HG03095 (cell line): Measurements from ENCODE around the gene MICAL2.
"Not testable (repeated sequence)": the region's sequence is repeated elsewhere in the genome, so short reads cannot be mapped to it uniquely, and the experiment has no call there.

Experiments used
- ATAC-seq: cut with Tn5 transposase; IDR thresholded peaks from one replicate; pipeline ENCODE4 v1.9.1; 2021; ENCODE audit warnings: moderate library complexity; ENCODE audit not compliant: unreplicated experiment

MICAL2 gene

GRCh38 chr11:12133547-12134235, 23.3 kb downstream of the MICAL2 start:
- ATAC-seq, result no peak

DNA sequence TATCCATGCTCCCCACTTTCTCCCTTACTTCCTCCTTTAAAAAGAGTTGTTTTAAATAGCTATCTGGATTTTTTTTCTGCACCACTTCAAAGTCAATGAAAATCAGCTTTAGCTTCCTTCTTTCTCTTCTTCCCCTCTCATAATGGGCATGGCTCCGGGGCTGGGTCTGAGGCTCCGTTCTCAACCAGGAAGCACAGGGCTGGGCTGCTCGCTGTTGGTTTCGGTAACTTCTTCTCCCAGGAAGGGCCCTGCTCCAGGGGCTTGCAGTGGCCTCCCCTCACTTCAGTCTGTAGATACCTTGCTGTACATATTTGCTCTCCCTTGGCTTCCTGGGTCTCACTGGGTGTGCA, 23.8 kb downstream of the MICAL2 start:
- no peak for ATAC-seq

GRCh38 chr11:12135185-12135584, 24.8 kb downstream of the MICAL2 start:
- no peak for ATAC-seq

DNA sequence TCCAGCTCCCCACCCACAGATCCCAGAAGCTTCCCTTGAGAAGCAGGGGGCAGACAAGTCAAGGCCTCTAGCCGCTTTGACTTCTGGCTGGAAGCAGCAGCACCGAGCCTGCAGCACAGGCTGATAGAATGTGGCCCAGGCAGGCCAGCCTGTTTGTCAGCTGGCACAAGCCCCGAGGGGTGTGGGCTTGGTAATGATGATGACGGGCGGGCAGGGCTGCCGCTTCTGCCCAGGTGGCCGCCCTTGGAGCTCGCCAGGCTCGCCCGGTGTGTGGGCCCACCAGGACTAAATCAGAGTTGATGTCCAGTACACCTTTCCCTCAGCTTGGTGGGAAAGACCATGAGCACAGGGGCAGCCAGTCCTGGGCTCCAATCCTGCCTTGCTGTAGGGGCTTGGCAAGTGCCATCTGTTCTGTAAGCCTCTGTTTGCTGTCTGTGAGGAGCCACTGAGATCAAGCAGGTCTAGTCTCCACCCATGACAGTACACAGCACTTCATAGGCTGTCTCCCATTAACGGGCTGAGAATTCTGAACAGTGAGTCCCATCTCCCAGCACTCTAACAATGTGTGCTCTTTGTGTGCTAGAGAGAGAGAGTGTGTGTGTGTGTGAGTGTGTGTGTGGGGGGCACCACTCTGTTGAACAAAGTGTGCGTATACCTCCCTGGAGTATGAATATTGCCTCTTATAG, 26.8 kb downstream of the MICAL2 start:
- no peak for ATAC-seq

- ATAC-seq, result no peak
Observed at GRCh38 chr11:12137938-12138731, 27.7 kb downstream of the MICAL2 start.

- ATAC-seq, result no peak
Observed at GRCh38 chr11:12139144-12139881, 28.9 kb downstream of the MICAL2 start.

DNA sequence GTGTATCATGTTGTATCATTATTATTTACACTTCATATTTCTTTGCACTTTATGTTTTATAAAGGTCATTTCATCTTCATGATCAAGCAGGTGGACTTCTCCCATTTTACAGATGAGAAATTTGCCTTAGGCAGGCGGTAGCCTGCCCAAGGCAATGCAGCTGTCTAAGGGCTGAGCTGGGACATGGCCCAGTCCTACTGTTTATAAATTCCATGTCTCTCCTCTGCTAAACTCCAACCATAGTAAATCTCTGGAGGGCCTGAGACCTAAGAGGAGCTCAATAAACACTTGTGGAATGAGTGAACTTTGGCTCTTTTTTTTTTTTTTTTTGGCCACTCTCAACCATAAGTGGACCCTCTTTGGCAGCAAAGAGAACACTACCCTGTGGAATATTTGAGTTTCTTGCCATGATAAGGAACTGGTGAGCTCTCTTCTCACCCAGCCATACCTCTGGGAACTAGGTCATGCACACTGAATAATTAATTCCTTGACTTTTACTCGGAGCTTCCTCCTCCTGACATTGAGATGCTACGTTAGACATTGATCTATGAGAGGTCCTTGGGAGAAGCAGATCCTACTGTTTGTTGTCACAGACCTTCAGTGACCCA, 29.9 kb downstream of the MICAL2 start:
- ATAC-seq, result no peak

GRCh38 chr11:12141283-12141682, 30.9 kb downstream of the MICAL2 start:
- ATAC-seq, result no peak

DNA sequence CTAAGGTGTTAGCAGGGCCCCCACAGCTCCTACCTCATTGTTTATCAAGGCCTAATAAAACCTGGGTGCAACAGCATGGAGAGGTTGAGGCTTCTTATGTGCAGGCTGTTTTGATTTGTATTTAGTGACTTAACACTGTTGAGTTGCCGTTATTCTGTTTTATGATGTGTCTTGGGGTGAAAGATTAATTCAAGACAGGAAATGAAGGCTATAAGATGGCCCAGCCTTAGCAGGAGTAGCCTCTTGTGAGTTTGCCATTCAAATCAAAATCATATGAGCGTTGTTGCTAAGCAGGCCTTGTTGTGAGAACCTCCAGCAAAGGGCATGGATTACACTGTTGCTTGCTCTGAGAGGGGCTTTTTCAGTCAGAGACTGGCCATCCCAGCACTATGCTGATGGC, 31.8 kb downstream of the MICAL2 start:
- no peak for ATAC-seq

DNA sequence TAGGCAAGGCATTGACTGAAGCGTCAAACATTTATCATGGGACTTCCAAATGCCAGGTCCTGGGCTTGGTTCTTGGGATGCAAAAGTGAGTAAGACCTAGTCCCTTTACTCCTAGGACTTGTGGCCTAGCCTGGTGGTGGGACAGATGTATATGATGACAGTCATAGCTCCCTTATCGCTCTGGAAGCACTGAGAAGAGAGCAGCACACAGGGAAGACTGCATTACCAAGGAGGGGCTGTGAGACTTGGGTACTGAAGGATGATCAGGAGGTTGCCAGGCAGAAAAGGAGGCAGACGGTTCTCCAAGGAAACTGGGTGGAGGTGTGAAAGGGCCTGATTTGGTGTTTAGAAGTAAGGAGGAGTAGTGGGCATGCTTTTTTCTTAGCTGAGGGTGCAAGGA, 32.5 kb downstream of the MICAL2 start:
- ATAC-seq, result no peak

GRCh38 chr11:12143461-12144258, 33.3 kb downstream of the MICAL2 start:
- no peak for ATAC-seq

GRCh38 chr11:12144330-12145174, 34.2 kb downstream of the MICAL2 start:
- ATAC-seq, result no peak

GRCh38 chr11:12146678-12147077, 36.3 kb downstream of the MICAL2 start:
- not testable (repeated sequence) for ATAC-seq

- ATAC-seq, result no peak
Observed at GRCh38 chr11:12147827-12148226, 37.4 kb downstream of the MICAL2 start.

DNA sequence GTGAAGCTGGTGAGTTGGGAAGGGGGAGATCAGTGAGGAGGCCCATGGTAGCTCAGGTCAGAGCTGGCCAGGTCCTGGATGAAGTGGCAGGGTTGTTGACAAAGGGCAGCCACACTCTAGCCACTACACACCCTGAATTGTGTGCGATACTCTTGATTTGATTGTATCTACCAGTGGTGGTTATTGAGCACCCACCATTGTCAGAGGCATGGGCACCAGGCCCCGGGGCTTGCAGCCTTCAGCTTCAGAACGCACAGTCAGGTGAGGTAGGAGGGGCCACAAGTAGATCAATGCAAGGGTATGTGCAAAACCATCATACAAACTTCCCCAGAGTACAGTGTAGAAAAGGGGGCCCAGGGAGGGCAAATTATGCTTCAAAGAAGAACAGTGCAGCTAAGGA, 38.1 kb downstream of the MICAL2 start:
- no peak for ATAC-seq

DNA sequence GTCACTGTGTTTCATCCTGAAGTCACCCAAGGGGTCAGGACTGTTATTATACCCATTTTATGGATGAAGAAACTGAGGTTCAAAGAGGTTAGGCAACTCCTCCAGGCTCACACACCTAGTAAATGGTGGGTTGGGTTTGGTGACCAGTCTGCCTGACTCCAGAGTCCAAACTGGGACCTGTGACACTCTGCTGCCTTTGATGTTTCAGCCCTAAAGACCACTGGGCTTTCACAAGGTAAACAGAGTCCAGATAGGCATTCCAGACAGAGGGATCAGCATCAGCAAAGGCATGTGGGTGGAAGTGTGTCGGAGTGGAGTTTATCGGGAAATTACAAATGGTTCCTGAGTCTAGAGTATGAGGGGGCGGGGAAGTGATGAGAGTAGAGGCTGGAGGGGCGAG, 38.5 kb downstream of the MICAL2 start:
- ATAC-seq, result no peak

GRCh38 chr11:12149672-12150225, 39.4 kb downstream of the MICAL2 start:
- ATAC-seq, result no peak

DNA sequence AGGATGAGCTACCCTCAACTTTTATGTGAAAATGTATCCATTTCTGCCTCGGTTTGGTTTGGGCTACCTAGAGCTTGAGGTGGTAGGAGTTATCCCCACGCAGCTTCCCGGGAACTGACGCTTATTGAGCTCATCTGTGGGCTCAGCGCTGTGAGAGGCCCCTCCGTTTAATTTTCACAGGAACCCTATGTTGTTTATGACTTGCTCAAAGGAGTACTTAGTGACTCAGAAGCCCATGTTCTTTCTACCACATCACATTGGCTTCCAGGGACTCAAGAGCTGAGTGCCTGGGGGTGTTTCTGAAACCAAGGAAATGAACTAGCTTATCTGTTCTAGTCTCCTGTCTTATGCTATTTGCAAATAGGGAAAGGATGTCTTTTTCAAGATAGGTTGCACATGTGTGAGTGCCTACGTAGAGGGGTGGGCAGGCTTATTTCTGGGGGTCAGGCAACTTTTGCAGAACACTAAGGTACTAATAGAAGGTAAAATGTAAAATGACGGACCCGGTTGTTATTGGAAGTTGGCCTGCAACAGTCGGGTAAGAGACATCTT, 40.5 kb downstream of the MICAL2 start:
- no peak for ATAC-seq

DNA sequence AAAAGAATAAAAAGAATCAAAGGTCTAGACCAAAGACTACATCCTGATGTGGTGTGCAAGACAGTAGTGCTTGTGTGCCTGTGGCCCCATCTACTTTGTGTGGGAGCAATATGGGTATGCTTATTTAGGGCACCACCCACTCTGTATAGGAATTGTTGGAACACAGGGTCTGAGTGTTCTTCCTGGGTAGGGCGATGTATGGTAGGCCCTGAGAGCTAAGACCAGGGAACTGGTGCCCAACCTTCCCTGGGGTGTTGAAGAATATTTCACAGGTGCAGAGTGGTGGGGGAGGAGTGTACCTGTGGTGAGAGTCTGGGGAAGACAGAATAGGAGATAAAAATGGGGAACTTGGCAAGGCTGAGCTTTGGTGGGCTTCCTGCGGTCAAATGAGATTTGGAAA, 41.9 kb downstream of the MICAL2 start:
- no peak for ATAC-seq
